ENCODE data around the gene TBX5.
A peak's percentile ranks its signal among the peaks of the same experiment; 100 is the strongest.

Gene TBX5

GRCh38 chr12:114403690-114404066 is 2.3 kb downstream of the TBX5 start:
- Histone ChIP-seq H3K9me3 (ENCODE audit: control insufficient read depth, insufficient read depth, low read length) (no peaks in the 10 kb centered on the region), H3K4me3 (ENCODE audit: low read depth, low read length) (no peak overlapping the region), H3K27me3 (ENCODE audit: control insufficient read depth, insufficient read depth, low read length) (peaks cover 100% of the 10 kb centered on the region), H3K36me3 (ENCODE audit: control insufficient read depth, insufficient read depth, low read length) (no peaks in the 10 kb centered on the region), H3K27ac (ENCODE audit: low read depth, low read length) (no peak overlapping the region), H3K9ac (ENCODE audit: low read depth, low read length) (no peak overlapping the region), H3K4me1 (ENCODE audit: control insufficient read depth, insufficient read depth, low read length) (peaks cover 39% of the 10 kb centered on the region)

DNA sequence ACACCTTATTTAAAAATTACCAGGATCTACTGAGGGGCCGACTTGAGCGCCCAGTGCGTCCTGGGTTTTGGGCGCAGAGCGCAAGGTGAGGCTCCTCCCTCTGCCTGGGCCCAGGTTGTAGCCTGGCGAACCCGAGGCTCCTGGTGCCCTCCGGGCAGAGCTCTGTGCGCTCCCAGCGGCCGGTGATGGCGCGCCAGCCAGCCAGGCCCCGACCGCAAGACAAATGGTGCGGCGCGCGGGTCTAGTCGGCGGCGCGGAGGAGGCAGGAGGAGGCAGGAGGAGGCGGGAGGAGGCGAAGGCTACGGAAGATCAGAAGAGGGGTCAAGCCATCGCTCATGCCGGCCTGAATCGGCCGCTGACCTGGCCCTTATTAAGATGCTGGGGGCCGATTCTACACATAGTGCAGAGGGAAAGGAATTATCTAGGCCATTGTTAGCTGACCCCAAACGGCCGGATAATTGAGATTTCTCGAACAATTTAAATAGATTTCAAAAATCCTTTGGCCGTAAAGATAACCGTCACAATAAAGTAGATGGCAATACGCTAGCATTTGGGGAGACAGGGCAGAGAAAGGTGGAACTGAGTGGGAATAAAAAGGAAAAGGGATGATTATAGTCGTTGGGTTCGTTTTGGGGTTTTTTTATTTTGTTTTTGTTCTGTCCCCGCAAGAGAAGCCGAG is 2.8 kb downstream of the TBX5 start:
- Histone ChIP-seq H3K9ac (ENCODE audit: low read depth, low read length) (no peak overlapping the region), H3K4me3 (ENCODE audit: low read depth, low read length) (no peak overlapping the region), H3K4me1 (ENCODE audit: control insufficient read depth, insufficient read depth, low read length) (peaks cover 38% of the 10 kb centered on the region), H3K27me3 (ENCODE audit: control insufficient read depth, insufficient read depth, low read length) (peaks cover 100% of the 10 kb centered on the region), H3K9me3 (ENCODE audit: control insufficient read depth, insufficient read depth, low read length) (no peaks in the 10 kb centered on the region), H3K36me3 (ENCODE audit: control insufficient read depth, insufficient read depth, low read length) (no peaks in the 10 kb centered on the region), H3K27ac (ENCODE audit: low read depth, low read length) (no peak overlapping the region)

- H3K4me3 ChIP-seq (ENCODE audit: low read depth, low read length) = no peak overlapping the region
- peaks cover 34% of the 10 kb centered on the region for H3K4me1 ChIP-seq (ENCODE audit: control insufficient read depth, insufficient read depth, low read length)
- no peak overlapping the region for H3K27ac ChIP-seq (ENCODE audit: low read depth, low read length)
- H3K36me3 ChIP-seq (ENCODE audit: control insufficient read depth, insufficient read depth, low read length) = no peaks in the 10 kb centered on the region
- no peak overlapping the region for H3K9ac ChIP-seq (ENCODE audit: low read depth, low read length)
- peaks cover 100% of the 10 kb centered on the region for H3K27me3 ChIP-seq (ENCODE audit: control insufficient read depth, insufficient read depth, low read length)
- no peaks in the 10 kb centered on the region for H3K9me3 ChIP-seq (ENCODE audit: control insufficient read depth, insufficient read depth, low read length)
Observed at GRCh38 chr12:114402084-114402717, 3.7 kb downstream of the TBX5 start.

DNA sequence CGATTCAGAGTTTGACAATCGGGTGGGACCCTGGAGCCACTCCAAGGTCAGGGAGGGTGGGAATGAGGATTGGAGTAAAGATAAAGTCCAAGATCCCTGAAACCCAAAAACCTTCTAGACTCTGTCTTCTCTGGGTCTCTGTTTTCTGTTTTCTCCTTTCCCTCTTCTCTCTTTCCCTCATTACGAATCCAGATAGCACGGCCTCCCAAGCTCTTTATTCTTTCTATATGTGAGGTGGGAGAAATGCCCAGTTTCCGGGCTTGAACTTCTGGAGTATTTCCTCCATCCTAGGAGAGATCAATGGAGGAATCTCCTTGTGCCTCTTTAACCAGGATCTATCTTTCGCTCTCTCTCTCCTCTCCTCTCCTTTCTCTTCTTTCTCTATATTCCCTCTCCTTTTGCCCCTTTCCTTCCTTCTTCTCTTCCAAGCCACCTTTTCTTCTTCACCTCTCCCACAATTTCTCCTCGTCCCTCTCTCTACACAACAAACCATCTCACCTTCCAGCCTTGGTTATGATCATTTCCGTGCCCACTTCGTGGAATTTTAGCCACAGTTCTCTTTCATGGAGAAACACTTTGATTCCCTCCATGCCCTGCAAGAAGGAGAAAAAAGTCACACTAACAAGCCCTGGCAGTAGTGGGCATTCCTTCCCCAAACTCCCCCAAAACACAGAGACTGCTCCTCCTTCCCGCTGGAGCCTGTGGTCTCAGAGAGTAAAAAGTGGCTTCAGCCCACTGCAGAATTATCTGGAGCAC is 4.4 kb downstream of the TBX5 start:
- Histone ChIP-seq H3K9ac (ENCODE audit: low read depth, low read length) (no peak overlapping the region), H3K36me3 (ENCODE audit: control insufficient read depth, insufficient read depth, low read length) (no peaks in the 10 kb centered on the region), H3K4me3 (ENCODE audit: low read depth, low read length) (no peak overlapping the region), H3K4me1 (ENCODE audit: control insufficient read depth, insufficient read depth, low read length) (peaks cover 38% of the 10 kb centered on the region), H3K27me3 (ENCODE audit: control insufficient read depth, insufficient read depth, low read length) (peaks cover 100% of the 10 kb centered on the region), H3K27ac (ENCODE audit: low read depth, low read length) (no peak overlapping the region), H3K9me3 (ENCODE audit: control insufficient read depth, insufficient read depth, low read length) (no peaks in the 10 kb centered on the region)

GRCh38 chr12:114400925-114401324 is 5.0 kb downstream of the TBX5 start:
- Histone ChIP-seq H3K27ac (ENCODE audit: low read depth, low read length) (no peak overlapping the region), H3K4me1 (ENCODE audit: control insufficient read depth, insufficient read depth, low read length) (peaks cover 41% of the 10 kb centered on the region), H3K4me3 (ENCODE audit: low read depth, low read length) (no peak overlapping the region), H3K9ac (ENCODE audit: low read depth, low read length) (no peak overlapping the region), H3K9me3 (ENCODE audit: control insufficient read depth, insufficient read depth, low read length) (no peaks in the 10 kb centered on the region), H3K36me3 (ENCODE audit: control insufficient read depth, insufficient read depth, low read length) (no peaks in the 10 kb centered on the region), H3K27me3 (ENCODE audit: control insufficient read depth, insufficient read depth, low read length) (peaks cover 100% of the 10 kb centered on the region)

DNA sequence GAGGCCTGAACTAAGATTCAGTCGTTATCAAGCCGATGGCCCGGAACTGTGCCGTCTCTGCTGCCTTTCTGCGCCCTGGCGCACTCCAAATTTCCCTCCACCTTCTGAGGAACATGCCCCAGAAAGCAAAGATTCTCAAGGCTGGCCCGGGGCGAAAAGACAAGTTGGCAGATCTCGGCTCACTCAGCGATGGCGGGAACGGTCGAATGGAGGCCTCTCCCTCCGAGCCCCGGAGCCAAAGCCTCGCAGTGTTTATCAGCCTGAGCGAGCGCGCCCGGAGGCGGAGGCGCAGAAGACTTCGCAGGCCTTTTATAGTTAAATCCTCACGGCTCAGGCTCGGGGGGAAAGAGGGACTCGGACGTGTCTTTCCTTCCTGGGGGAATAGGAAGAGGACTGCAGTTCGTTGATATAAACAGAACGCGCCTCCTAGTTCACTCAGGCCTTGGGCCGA is 5.6 kb downstream of the TBX5 start:
- Histone ChIP-seq H3K36me3 (ENCODE audit: control insufficient read depth, insufficient read depth, low read length) (no peaks in the 10 kb centered on the region), H3K27me3 (ENCODE audit: control insufficient read depth, insufficient read depth, low read length) (peaks cover 100% of the 10 kb centered on the region), H3K9ac (ENCODE audit: low read depth, low read length) (no peak overlapping the region), H3K4me1 (ENCODE audit: control insufficient read depth, insufficient read depth, low read length) (peaks cover 41% of the 10 kb centered on the region), H3K27ac (ENCODE audit: low read depth, low read length) (no peak overlapping the region), H3K4me3 (ENCODE audit: low read depth, low read length) (peak overlapping the region; percentile 29; the same call in 1 of the 2 replicates), H3K9me3 (ENCODE audit: control insufficient read depth, insufficient read depth, low read length) (no peaks in the 10 kb centered on the region)

DNA sequence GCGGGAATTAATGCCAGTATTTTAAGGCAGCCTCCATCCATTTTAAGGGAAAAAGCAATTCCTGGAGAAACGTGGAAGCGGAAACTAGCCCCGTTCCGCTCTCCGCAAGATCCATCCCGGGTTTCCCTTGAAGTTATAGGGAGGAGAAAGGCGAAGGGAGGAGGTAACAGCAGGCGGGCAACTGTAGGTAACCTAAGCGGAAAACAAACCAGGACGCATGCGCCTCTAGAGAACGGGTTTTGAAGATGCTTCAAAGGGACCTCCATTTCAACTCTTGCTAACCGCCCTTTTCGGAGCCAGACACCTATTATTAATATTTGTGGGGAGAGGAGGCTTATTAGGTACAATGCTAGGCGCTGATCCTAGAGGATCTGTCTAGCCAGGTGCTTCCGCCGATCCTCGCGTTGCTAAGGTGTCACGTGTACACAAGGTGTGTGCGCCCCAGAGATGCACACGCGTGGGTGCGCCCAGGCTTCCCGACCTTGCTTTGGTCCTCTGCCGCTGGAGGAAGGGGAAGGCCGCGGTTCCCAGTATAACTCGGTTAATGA is 6.2 kb downstream of the TBX5 start:
- H3K27me3 ChIP-seq (ENCODE audit: control insufficient read depth, insufficient read depth, low read length) = peaks cover 100% of the 10 kb centered on the region
- H3K4me1 ChIP-seq (ENCODE audit: control insufficient read depth, insufficient read depth, low read length) = peaks cover 42% of the 10 kb centered on the region
- no peak overlapping the region for H3K9ac ChIP-seq (ENCODE audit: low read depth, low read length)
- peak overlapping the region; percentile 29 for H3K4me3 ChIP-seq (ENCODE audit: low read depth, low read length)
- H3K9me3 ChIP-seq (ENCODE audit: control insufficient read depth, insufficient read depth, low read length) = no peaks in the 10 kb centered on the region
- no peak overlapping the region for H3K27ac ChIP-seq (ENCODE audit: low read depth, low read length)
- no peaks in the 10 kb centered on the region for H3K36me3 ChIP-seq (ENCODE audit: control insufficient read depth, insufficient read depth, low read length)

- Histone ChIP-seq H3K27me3 (ENCODE audit: control insufficient read depth, insufficient read depth, low read length) (peaks cover 100% of the 10 kb centered on the region), H3K4me3 (ENCODE audit: low read depth, low read length) (no peak overlapping the region), H3K9ac (ENCODE audit: low read depth, low read length) (no peak overlapping the region), H3K27ac (ENCODE audit: low read depth, low read length) (no peak overlapping the region), H3K36me3 (ENCODE audit: control insufficient read depth, insufficient read depth, low read length) (no peaks in the 10 kb centered on the region), H3K4me1 (ENCODE audit: control insufficient read depth, insufficient read depth, low read length) (peaks cover 40% of the 10 kb centered on the region), H3K9me3 (ENCODE audit: control insufficient read depth, insufficient read depth, low read length) (no peaks in the 10 kb centered on the region)
Observed at GRCh38 chr12:114397978-114398881, 7.7 kb downstream of the TBX5 start.

DNA sequence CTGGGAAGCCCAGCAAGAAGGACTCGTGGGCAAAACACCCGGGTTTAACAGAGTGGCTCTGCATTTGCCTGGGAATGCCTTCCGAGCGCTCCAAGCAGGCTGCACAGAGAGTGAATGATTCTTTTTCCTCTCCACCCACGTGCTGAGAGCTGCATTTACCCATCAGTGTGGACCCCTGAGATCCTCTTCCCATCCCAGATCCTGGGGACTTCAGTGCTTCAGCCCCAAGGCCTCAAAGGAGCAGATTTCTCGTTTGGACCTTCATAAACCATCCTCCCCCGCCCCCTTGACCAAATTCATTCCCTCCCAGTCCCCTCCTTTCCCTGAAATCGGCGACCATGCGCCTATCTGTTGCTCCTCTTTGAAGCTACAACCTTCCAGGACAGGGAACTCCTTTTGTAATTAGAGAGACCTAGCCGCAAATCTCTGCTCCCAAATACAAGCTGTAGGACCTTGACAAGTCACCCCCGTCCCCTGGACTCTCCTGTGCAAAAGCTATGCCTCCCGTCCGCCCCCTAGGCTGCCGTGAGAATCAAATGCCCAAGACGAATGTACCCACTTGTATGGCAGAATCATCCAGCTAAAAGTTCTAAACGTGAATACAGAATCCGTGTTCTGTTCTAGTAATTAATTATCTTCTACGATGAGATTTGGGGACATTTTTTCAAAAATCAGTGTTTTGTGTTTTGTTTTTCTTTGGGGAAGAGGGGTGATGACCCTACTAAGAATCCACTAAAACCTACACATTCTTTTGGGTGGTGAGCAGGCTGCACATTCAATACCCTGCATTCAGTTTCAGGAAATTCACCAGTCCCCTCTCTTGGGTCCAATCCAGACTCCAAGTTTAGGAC is 8.8 kb downstream of the TBX5 start:
- Histone ChIP-seq H3K4me1 (ENCODE audit: control insufficient read depth, insufficient read depth, low read length) (peaks cover 38% of the 10 kb centered on the region), H3K27me3 (ENCODE audit: control insufficient read depth, insufficient read depth, low read length) (peaks cover 100% of the 10 kb centered on the region), H3K36me3 (ENCODE audit: control insufficient read depth, insufficient read depth, low read length) (no peaks in the 10 kb centered on the region), H3K4me3 (ENCODE audit: low read depth, low read length) (no peak overlapping the region), H3K27ac (ENCODE audit: low read depth, low read length) (no peak overlapping the region), H3K9me3 (ENCODE audit: control insufficient read depth, insufficient read depth, low read length) (no peaks in the 10 kb centered on the region), H3K9ac (ENCODE audit: low read depth, low read length) (no peak overlapping the region)
